ENCODE data around the gene IFT88. TPM values are rescaled to one million over a fixed set of nuclear protein-coding genes. Genes with fewer than 3 reads are reported as not detected.

IFT88 gene
- polyA plus RNA-seq, 3 donors: 2.9 to 4.5 (median 4.1) TPM

GRCh38 chr13:20536992-20537391 is 30.0 kb upstream of the IFT88 start:
- Mint-ChIP-seq H3K9me3 (peaks cover 4 to 30% (median 12%) of the 10 kb centered on the region in 7 donors), H3K27ac (no peak overlapping the region), H3K36me3 (no peaks in the 10 kb centered on the region), H3K4me1 (peaks cover 6% of the 10 kb centered on the region), H3K27me3 (ENCODE audit: low read depth in 3 of 3) (peaks cover 0 to 3% (median 2%) of the 10 kb centered on the region in 3 donors), H3K4me3 (no peak overlapping the region)
- Histone ChIP-seq H3K4me3 (replicated peaks in 1 of 3; ENCODE audit: low read depth in 2 of 3, low read length in 3 of 3) (no peak overlapping the region), H3K27me3 (ENCODE audit: control insufficient read depth in 2 of 2, insufficient read depth in 2 of 2, low read length in 2 of 2) (no peaks in the 10 kb centered on the region), H2AFZ (ENCODE audit: insufficient read depth, low read depth, low read length, poor library complexity, severe bottlenecking) (no peak overlapping the region), H3K27ac (ENCODE audit: low read depth in 1 of 2, low read length in 2 of 2) (no peak overlapping the region), H4K20me1 (ENCODE audit: insufficient read depth, low read length) (no peaks in the 10 kb centered on the region), H3K9ac (ENCODE audit: insufficient read depth, low read length, poor library complexity, severe bottlenecking) (no peak overlapping the region), H3K9me3 (replicated peaks in 1 of 2; ENCODE audit: control insufficient read depth in 1 of 2, insufficient read depth in 1 of 2, low read length in 2 of 2) (peaks cover 5 to 12% of the 10 kb centered on the region in 2 donors), H3K79me2 (ENCODE audit: insufficient read depth, low read length) (no peaks in the 10 kb centered on the region), H3K4me2 (replicated peaks; ENCODE audit: extremely low read depth, low read length, poor library complexity, severe bottlenecking) (no peak overlapping the region), H3K36me3 (replicated peaks in 1 of 2; ENCODE audit: control insufficient read depth in 1 of 2, insufficient read depth in 2 of 2, low read length in 2 of 2) (no peaks in the 10 kb centered on the region), H3K4me1 (ENCODE audit: control insufficient read depth in 1 of 2, insufficient read depth in 2 of 2, low read length in 2 of 2) (no peaks in the 10 kb centered on the region)
- intact Hi-C loops (cut with micrococcal nuclease): no loop called here
- no peak for TF ChIP-seq CTCF (IDR thresholded peaks at IDR 0.05)
- no peak for DNase-seq

GRCh38 chr13:20544201-20544923 is 22.6 kb upstream of the IFT88 start:
- no peaks in the 10 kb centered on the region for H3K27me3 ChIP-seq (ENCODE audit: control insufficient read depth in 2 of 2, insufficient read depth in 2 of 2, low read length in 2 of 2)
- H3K9ac ChIP-seq (ENCODE audit: insufficient read depth, low read length, poor library complexity, severe bottlenecking): no peak overlapping the region
- H3K27ac ChIP-seq (ENCODE audit: low read depth in 1 of 2, low read length in 2 of 2): peak overlapping the region in 1 of 2 donors; percentile 34
- no peaks in the 10 kb centered on the region for H3K36me3 Mint-ChIP-seq
- H3K4me2 ChIP-seq (replicated peaks; ENCODE audit: extremely low read depth, low read length, poor library complexity, severe bottlenecking): peak overlapping the region; percentile 4
- peaks cover 0 to 4% (median 0%) of the 10 kb centered on the region in 7 donors for H3K9me3 Mint-ChIP-seq
- WGBS (ENCODE audit: insufficient coverage): 29% methylated on average over 5 of the region's 7 CpGs
- H4K20me1 ChIP-seq (ENCODE audit: insufficient read depth, low read length): no peaks in the 10 kb centered on the region
- intact Hi-C loops (cut with micrococcal nuclease): no loop called here
- no peak overlapping the region for H3K4me3 ChIP-seq (replicated peaks in 1 of 3; ENCODE audit: low read depth in 2 of 3, low read length in 3 of 3)
- H3K27ac Mint-ChIP-seq: peak overlapping the region in 6 of 7 donors; percentile 16 to 82 (median 66)
- peaks cover 0 to 5% (median 0%) of the 10 kb centered on the region in 3 donors for H3K27me3 Mint-ChIP-seq (ENCODE audit: low read depth in 3 of 3)
- TF ChIP-seq CTCF (IDR thresholded peaks at IDR 0.05): no peak
- H3K36me3 ChIP-seq (replicated peaks in 1 of 2; ENCODE audit: control insufficient read depth in 1 of 2, insufficient read depth in 2 of 2, low read length in 2 of 2): no peaks in the 10 kb centered on the region
- peak overlapping the region; percentile 68 for H2AFZ ChIP-seq (ENCODE audit: insufficient read depth, low read depth, low read length, poor library complexity, severe bottlenecking)
- H3K9me3 ChIP-seq (replicated peaks in 1 of 2; ENCODE audit: control insufficient read depth in 1 of 2, insufficient read depth in 1 of 2, low read length in 2 of 2): peaks cover 0 to 4% of the 10 kb centered on the region in 2 donors
- H3K4me1 ChIP-seq (ENCODE audit: control insufficient read depth in 1 of 2, insufficient read depth in 2 of 2, low read length in 2 of 2): peaks cover 32 to 35% of the 10 kb centered on the region in 2 donors
- peak; percentile 26 to 55 (median 48) for DNase-seq
- no peaks in the 10 kb centered on the region for H3K79me2 ChIP-seq (ENCODE audit: insufficient read depth, low read length)
- H3K4me3 Mint-ChIP-seq: peak overlapping the region; percentile 27 to 67
- H3K4me1 Mint-ChIP-seq: peaks cover 40% of the 10 kb centered on the region
